ENCODE data around the gene MISP3. TPM values are rescaled to one million over a fixed set of nuclear protein-coding genes. Genes with fewer than 3 reads are reported as not detected.

MISP3 gene
- total and polyA plus RNA-seq, 9 of the 15 experiments (the other 6 are each of a cell fraction or from before 2014, with no cell fraction given), result 0.25 to 5.6 (median 1.6) TPM

GRCh38 chr19:14091813-14092462 lies 19.4 kb downstream of the MISP3 start (continued):
- TF ChIP-seq SUPT5H (IDR thresholded peaks at IDR 0.05), result peak; percentile 3; the same call in 1 of the 2 replicates
- no peak for TF ChIP-seq ZNF586 (CRISPR knock-in tag; conservative IDR thresholded peaks at IDR 0.05)
- no peak for TF ChIP-seq NUFIP1 (IDR thresholded peaks at IDR 0.05; ENCODE audit: partially characterized antibody)
- 0 out of 4 replicates have a peak, but pooled peaks have one; percentile 8 to 19 for TF ChIP-seq SIN3A (IDR thresholded peaks at IDR 0.05; ENCODE audit: borderline replicate concordance in 2 of 2, control insufficient read depth in 1 of 2, low read depth in 2 of 2, low read length in 2 of 2)
- no peak for TF ChIP-seq CEBPB (tag; IDR thresholded peaks at IDR 0.05)
- no peak for TF ChIP-seq CHD2 (IDR thresholded peaks at IDR 0.05; ENCODE audit: low read depth, low read length)
- TF ChIP-seq C11orf30 (IDR thresholded peaks at IDR 0.05; ENCODE audit: low read depth), result no peak
- TF ChIP-seq ZBTB7A (IDR thresholded peaks at IDR 0.05; ENCODE audit: borderline replicate concordance, control insufficient read depth, low read depth, low read length), result no peak; the same call in none of the 2 replicates
- TF ChIP-seq ZNF592 (IDR thresholded peaks at IDR 0.05), result no peak
- TF ChIP-seq ZFP91 (CRISPR knock-in tag; IDR thresholded peaks at IDR 0.05), result no peak
- no peak for TF ChIP-seq SNRNP70 (optimal IDR thresholded peaks at IDR 0.05; ENCODE audit: low read depth, low read length)
